Activated naive CD8-positive, alpha-beta T cell treated with anti-CD3 and anti-CD28 coated beads for 36 hours (primary cell): ENCODE results near the gene PTH1R. TPM values are rescaled to one million over a fixed set of nuclear protein-coding genes. Genes with fewer than 3 reads are reported as not detected.

Source experiments
- DNase-seq: peaks from one replicate; pipeline ENCODE4 v3.0.0; 2021
- H3K27ac Mint-ChIP-seq: one replicate; pipeline ENCODE4 v1.8.0; 2022; ENCODE audit warnings: mild to moderate bottlenecking, moderate library complexity, mixed read lengths
- H3K27me3 Mint-ChIP-seq: one replicate; pipeline ENCODE4 v1.8.0; 2022; ENCODE audit warnings: mild to moderate bottlenecking, mixed read lengths
- H3K36me3 Mint-ChIP-seq: one replicate; pipeline ENCODE4 v1.8.0; 2021; ENCODE audit warnings: mild to moderate bottlenecking, mixed read lengths
- H3K4me1 Mint-ChIP-seq: one replicate; pipeline ENCODE4 v1.8.0; 2021; ENCODE audit warnings: mixed read lengths
- H3K4me3 Mint-ChIP-seq: one replicate; pipeline ENCODE4 v1.8.0; 2022; ENCODE audit warnings: mild to moderate bottlenecking, moderate library complexity, mixed read lengths
- H3K9me3 Mint-ChIP-seq: one replicate; pipeline ENCODE4 v1.8.0; 2022; ENCODE audit warnings: mixed read lengths
- total RNA-seq, 2 experiments: library from RNA; stranded (reverse); gene quantifications; one replicate each; pipeline ENCODE4 v1.2.3, GENCODE V29; 2021

PTH1R gene
- total RNA-seq, 2 experiments from 2014 or later = not detected

DNA sequence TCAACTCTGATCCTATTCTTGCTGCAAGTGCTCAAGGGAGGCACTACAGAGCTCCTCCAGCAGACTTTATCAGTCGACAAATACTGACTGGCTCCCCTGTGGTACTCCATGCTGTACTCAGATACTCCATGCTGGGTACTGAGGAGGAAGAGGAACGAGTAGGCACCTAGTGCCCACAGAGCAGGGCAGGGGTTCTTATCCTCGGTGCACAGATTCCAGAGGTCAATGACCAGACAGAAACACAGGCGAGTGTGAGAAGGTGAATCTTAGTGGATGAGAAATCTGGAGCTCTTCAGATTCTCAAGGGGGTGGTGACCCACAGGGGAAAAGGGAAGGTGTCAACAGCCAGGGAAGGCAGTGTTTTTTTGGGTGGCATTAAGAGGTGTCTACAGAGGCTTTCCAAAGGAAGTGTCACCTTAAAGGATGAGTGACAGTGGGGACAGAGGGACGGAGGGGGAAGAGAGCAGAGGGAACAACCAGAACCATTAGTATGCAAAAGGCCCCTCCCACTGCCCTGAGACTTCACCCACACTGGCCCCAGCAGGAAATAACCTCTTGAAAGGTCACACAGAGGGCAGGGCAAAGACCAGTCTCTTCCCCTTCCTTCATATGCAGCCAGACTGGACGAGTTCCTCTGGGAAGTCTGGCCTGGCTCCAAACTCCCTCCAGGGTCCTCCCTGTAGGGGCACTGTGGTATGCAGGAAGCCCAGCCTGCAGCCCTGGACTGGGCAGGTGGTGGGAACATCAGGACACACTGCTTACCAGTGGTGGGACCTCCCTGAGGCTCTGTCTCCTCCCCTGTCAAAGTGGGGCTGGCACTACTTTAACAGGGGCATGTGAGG lies 71.5 kb downstream of the PTH1R start:
- Mint-ChIP-seq H3K9me3 (no peaks in the 10 kb centered on the region), H3K27me3 (no peaks in the 10 kb centered on the region), H3K4me1 (peaks cover 78% of the 10 kb centered on the region), H3K27ac (peak overlapping the region; percentile 78), H3K4me3 (no peak overlapping the region), H3K36me3 (peaks cover 46% of the 10 kb centered on the region)
- no peak for DNase-seq

DNA sequence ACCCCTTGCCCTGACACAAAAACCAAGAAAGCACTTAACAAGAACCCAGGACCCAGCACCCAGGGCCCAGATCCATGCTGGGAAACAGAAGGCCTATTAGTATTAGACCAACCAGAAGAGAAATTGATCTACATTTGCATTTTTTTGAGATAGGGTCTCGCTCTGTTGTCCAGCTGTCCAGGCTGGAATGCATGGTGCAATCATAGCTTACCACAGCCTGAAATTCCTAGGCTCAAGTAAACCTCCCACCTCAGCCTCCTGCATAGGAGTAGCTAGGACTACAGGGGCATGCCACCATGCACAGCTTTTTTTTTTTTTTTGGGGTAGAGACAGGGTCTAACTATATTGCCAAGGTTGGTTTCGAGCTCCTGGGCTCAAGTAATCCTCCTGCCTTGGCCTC lies 72.7 kb downstream of the PTH1R start:
- H3K4me3 Mint-ChIP-seq = no peak overlapping the region
- H3K27me3 Mint-ChIP-seq = no peaks in the 10 kb centered on the region
- H3K4me1 Mint-ChIP-seq = peaks cover 84% of the 10 kb centered on the region
- DNase-seq = no peak
- H3K27ac Mint-ChIP-seq = peak overlapping the region; percentile 7
- H3K9me3 Mint-ChIP-seq = no peaks in the 10 kb centered on the region
- H3K36me3 Mint-ChIP-seq = peaks cover 50% of the 10 kb centered on the region

DNA sequence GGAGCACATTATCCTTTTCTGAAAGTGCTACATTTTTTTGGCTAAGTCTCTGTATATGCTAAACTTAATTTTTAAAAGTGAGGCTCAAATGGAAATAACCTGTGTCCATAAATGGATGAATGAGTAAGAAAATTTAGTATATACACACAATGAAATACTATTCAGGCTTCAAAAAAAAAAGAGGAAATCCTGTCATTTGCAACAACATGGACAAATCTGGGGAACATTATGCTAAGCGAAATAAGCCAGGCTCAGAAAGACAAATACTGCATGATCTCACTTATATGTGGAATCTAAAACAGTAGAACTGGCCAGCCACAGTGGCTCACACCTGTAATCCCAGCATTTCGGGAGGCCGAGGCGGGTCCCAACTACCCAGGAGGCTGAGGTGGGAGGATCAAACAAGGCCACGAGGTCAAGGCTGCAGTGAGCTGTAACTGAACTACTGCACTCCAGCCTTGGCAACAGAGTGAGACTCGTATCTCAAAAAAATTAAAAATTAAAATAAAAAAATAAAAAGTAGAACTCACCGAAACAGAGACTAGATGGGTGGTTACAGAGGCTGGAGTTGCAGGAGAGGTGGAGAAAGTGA lies 73.2 kb downstream of the PTH1R start:
- peaks cover 84% of the 10 kb centered on the region for H3K4me1 Mint-ChIP-seq
- H3K4me3 Mint-ChIP-seq = no peak overlapping the region
- no peak for DNase-seq
- H3K9me3 Mint-ChIP-seq = no peaks in the 10 kb centered on the region
- no peak overlapping the region for H3K27ac Mint-ChIP-seq
- H3K36me3 Mint-ChIP-seq = peaks cover 52% of the 10 kb centered on the region
- H3K27me3 Mint-ChIP-seq = no peaks in the 10 kb centered on the region

DNA sequence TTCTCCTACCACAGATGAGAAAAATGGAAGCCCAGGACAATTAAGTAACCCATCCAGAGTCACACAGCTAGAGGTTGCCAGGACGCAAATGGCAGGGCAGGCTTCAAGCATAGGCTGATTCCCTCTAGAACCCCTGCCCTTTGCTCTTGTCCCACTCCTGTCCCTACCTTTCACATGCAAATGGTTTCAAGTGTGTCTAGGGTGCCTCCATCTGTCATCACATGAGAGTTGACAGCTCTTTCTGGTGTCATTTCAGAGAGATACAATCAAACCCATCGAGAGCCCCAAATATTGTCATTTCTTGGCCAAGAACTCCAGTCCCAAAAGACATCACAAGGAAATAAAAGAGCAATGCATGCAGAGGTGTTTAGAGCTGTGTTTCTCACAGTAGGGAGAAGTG lies 75.3 kb downstream of the PTH1R start:
- H3K9me3 Mint-ChIP-seq = no peaks in the 10 kb centered on the region
- H3K4me1 Mint-ChIP-seq = peaks cover 80% of the 10 kb centered on the region
- H3K36me3 Mint-ChIP-seq = peaks cover 37% of the 10 kb centered on the region
- H3K27me3 Mint-ChIP-seq = no peaks in the 10 kb centered on the region
- H3K27ac Mint-ChIP-seq = peak overlapping the region; percentile 92
- no peak overlapping the region for H3K4me3 Mint-ChIP-seq
- no peak for DNase-seq

Other genes with a start within 250 kb of the PTH1R start
- gene ALS2CL, start 184.0 kb upstream of the PTH1R start, total RNA-seq = 1 to 10 TPM; 1.3 TPM
- under 1 TPM; 0.41 to 0.42 TPM for gene TMIE, start 176.3 kb upstream of the PTH1R start, total RNA-seq
- not detected for gene PRSS50, start 159.9 kb upstream of the PTH1R start, total RNA-seq
- gene MYL3, start 14.3 kb upstream of the PTH1R start, total RNA-seq = not detected
- 10 to 100 TPM; 48.8 to 55.4 TPM for gene CCDC12, start 99.0 kb downstream of the PTH1R start, total RNA-seq
- gene NBEAL2, start 101.9 kb downstream of the PTH1R start, total RNA-seq = 10 to 100 TPM; 63.1 to 67.4 TPM